ENCODE data around the gene MRTFB.
A peak's percentile ranks its signal among the peaks of the same experiment; 100 is the strongest.

MRTFB gene

GRCh38 chr16:14203166-14203565 lies 132.0 kb downstream of the MRTFB start:
- no peak for DNase-seq (ENCODE audit: low read depth)
- no peak overlapping the region for H3K4me3 ChIP-seq (ENCODE audit: low read length)
- no peak for TF ChIP-seq CTCF (conservative IDR thresholded peaks at IDR 0.05; ENCODE audit: low read length)

- H3K4me3 ChIP-seq (ENCODE audit: low read length), result no peak overlapping the region
- DNase-seq (ENCODE audit: low read depth), result no peak
Observed at GRCh38 chr16:14205666-14206065, 134.5 kb downstream of the MRTFB start.

GRCh38 chr16:14211856-14212543 lies 140.9 kb downstream of the MRTFB start:
- TF ChIP-seq CTCF (conservative IDR thresholded peaks at IDR 0.05; ENCODE audit: low read length), result no peak
- no peak overlapping the region for H3K4me3 ChIP-seq (ENCODE audit: low read length)
- DNase-seq (ENCODE audit: low read depth), result no peak

More at GRCh38 chr16:14205666-14206065, 134.5 kb downstream of the MRTFB start:
- TF ChIP-seq CTCF (conservative IDR thresholded peaks at IDR 0.05; ENCODE audit: low read length), result no peak

- no peak overlapping the region for H3K4me3 ChIP-seq (ENCODE audit: low read length)
- no peak for TF ChIP-seq CTCF (conservative IDR thresholded peaks at IDR 0.05; ENCODE audit: low read length)
- DNase-seq (ENCODE audit: low read depth), result peak; percentile 15
Observed at GRCh38 chr16:14215941-14216340, 144.8 kb downstream of the MRTFB start.

- TF ChIP-seq CTCF (conservative IDR thresholded peaks at IDR 0.05; ENCODE audit: low read length), result no peak
- no peak overlapping the region for H3K4me3 ChIP-seq (ENCODE audit: low read length)
- DNase-seq (ENCODE audit: low read depth), result no peak
Observed at GRCh38 chr16:14219983-14220382, 148.9 kb downstream of the MRTFB start.

- DNase-seq (ENCODE audit: low read depth), result no peak
- no peak for TF ChIP-seq CTCF (conservative IDR thresholded peaks at IDR 0.05; ENCODE audit: low read length)
- H3K4me3 ChIP-seq (ENCODE audit: low read length), result no peak overlapping the region
Observed at GRCh38 chr16:14223632-14224031, 152.5 kb downstream of the MRTFB start.

- no peak overlapping the region for H3K4me3 ChIP-seq (ENCODE audit: low read length)
- DNase-seq (ENCODE audit: low read depth), result no peak
- no peak for TF ChIP-seq CTCF (conservative IDR thresholded peaks at IDR 0.05; ENCODE audit: low read length)
Observed at GRCh38 chr16:14225457-14225856, 154.3 kb downstream of the MRTFB start.
